ENCODE measurements around the gene AMH.

Gene AMH

GRCh38 chr19:2248136-2249009, 750 bp upstream of the AMH start:
- DNase-seq (ENCODE audit: low read depth in 4 of 4, low spot score in 1 of 4), result no peak

DNA sequence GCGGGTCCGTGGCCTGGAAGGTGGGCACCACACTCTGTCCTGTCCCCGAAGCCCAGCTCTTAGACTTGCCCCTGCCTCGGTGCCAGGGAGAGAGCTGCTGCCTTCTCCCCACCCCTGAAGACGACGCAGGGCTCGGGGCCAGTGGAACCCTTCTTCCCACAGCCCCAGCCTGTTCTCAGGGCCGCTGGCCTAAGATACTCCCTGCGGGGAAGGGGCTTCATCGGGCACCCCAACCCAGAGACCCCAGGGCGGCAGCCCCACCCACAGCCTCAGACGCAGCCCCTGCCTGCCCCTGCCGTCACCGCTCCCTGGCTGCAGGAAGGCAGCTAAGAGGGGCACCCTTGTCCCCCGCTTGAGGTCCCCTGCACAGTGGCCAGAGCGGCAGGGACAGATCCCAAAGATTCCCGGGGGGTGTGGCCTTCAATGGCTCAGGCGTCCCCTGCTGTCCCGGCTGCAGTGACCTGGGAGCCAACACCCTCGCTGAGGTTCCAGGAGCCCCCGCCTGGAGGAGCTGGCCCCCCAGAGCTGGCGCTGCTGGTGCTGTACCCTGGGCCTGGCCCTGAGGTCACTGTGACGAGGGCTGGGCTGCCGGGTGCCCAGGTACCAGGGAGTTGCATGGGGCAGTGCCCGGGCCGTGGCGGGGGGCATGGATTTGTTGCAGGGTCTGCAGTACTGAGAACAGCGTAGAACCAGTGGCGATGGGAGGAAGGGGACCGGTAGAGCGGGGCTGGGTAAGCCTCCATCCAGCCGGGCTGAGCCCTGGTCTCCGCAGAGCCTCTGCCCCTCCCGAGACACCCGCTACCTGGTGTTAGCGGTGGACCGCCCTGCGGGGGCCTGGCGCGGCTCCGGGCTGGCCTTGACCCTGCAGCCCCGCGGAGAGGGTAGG, 1.0 kb downstream of the AMH start:
- DNase-seq (ENCODE audit: low read depth in 4 of 4, low spot score in 1 of 4), result no peak

- DNase-seq (ENCODE audit: low read depth in 4 of 4, low spot score in 1 of 4), result no peak
Observed at GRCh38 chr19:2250766-2251105, 1.6 kb downstream of the AMH start.

GRCh38 chr19:2251106-2252054, 2.3 kb downstream of the AMH start:
- no peak for DNase-seq (ENCODE audit: low read depth in 4 of 4, low spot score in 1 of 4)

DNA sequence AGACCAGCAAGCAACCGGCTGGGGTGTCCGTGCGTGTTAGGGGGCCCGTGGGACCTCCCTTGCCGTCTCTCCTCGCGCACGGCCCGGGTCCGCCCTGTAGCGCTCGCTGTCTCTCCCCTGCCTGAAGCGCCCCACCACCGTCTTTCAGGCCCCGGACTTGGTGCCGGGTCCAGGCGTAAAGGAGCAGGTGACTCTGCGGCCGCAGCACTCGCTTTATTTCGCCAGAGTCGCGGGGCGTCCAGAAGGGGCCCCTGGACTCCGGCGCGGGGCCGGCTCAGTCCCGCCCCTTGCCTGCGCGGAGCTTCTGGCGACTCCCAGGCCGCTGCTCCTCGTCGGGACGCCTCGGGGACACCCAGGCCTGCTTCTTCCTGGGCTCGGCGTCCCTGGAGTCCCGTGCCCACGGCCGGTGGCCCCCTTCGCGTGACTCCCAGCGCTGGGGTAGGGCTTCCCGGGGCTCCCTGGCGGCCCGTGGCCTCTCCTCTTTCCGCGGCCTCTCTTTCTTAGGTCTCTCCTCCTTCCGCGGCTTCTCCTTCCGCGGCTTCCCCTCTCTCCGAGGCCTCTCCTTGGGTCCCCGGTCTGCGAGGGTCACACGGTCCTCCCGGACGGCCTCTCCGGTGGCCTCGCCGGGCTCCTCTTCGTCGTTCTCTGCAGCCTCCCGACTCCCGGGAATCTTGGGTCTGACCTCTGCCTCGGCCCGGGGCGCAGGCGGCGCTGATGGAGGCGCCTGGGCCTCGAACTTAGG, 3.1 kb downstream of the AMH start:
- DNase-seq (ENCODE audit: low read depth in 4 of 4, low spot score in 1 of 4), result no peak

DNA sequence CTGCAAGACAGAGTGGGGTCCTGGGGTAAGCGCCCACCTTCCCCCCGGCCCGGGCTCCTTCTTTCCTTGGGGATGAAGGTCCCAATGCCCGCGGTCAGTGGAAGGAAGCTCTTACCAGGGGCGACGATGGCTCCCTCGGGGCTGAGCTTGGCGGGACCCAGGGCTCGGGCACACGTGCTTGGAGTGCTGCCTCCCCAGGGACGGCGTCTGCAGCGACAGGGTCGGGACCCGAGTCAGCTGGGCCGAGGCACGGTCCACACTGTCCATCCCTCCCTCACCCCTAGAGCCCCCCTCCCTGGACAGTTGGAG, 3.6 kb downstream of the AMH start:
- no peak for DNase-seq (ENCODE audit: low read depth in 4 of 4, low spot score in 1 of 4)

- no peak for DNase-seq (ENCODE audit: low read depth in 4 of 4, low spot score in 1 of 4)
Observed at GRCh38 chr19:2253106-2254063, 4.3 kb downstream of the AMH start.

- DNase-seq (ENCODE audit: low read depth in 4 of 4, low spot score in 1 of 4), result no peak
Observed at GRCh38 chr19:2254064-2254872, 5.1 kb downstream of the AMH start.

DNA sequence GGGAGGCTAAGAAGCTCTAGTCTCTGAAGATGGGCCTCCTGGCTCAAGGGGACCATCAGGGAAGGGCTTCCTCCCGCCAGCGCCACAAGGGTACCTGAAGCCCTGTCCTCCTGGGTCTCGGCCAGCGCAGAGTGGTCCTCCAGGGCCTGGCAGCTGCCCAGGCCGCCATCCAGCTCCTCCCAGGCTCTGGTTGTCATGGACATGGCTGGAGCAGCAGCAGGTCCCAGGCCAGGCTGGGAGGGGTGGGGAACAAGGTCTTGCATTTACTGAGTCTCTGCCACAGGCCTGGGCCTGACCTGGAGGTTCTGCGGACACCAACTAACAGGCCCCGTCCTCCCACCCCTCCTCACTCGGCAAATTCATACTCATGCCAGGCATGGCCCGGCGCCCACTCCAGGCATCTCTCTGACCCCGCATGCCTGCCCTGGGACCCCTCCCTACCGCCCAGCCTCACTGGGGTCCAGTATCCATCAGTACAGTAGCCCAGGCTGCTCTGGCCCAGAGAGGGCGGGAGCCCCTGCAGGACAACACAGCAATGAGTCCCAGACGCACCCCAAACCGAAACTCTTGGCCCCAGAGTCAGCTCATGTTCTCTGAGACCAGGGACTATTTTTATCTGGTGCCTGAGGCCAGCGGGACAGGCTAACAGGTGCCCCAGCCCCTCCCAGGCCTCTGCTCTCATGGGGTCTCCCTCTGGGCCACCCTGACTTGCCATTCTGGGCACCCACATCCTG, 6.2 kb downstream of the AMH start:
- no peak for DNase-seq (ENCODE audit: low read depth in 4 of 4, low spot score in 1 of 4)

DNA sequence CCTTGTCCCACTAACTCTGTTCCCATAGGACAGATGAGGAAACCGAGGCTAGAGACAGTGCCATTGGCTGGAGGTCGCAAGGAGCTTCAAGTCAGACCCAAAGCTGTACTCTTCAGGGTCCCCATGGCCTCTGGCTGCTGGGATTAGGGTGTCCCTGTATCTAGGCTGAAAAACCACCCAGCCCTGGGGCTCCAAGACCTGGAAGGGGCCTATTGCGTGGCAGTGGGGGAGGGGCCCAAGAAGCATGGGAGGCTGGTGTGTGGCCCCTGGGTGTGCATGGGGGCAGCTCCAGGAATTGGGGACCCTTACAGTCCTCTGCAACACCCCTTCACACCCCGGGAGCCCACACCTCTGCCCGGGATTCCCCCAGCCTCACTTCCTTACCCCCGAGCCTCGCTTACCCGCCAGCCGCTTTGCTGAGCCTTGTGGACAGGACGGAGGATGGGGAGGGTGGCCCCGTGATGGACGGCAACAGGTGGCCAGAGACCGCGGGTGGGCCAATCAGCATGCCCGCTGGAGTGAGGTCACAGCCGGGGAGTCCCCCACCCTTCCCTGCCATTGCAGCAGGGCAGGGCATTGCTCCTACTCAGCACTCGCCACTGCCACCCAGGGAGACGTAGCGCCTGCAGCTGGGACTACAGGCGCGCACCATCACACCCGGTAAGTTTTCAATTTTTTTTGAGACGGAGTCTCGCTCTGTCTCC, 7.0 kb downstream of the AMH start, which contains the start of gene JSRP1:
TSS of gene JSRP1 (minus strand) at position 436 of the 704 bp plus-strand sequence. CDS start 1,103 bp downstream, outside the sequence.
- no peak for DNase-seq (ENCODE audit: low read depth in 4 of 4, low spot score in 1 of 4)

DNA sequence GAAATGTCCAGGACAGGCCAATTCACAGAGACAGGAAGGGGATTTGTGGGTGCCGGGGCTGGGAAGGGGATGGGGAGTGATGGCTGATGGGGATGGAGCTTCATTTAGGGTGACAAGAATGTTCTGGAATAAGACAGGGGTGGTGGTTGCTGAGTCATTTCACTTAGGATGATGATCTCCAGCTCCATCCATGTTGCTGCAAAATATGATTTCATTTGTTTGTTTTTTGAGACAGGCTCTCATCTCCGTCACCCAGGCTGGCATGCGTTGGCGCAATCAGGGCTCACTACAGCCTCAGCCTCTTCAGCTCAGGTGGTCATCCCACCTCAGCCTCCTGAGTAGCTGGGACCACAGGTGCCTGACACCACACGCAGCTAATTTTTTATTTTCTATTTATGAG, 10.2 kb downstream of the AMH start:
- DNase-seq (ENCODE audit: low read depth in 4 of 4, low spot score in 1 of 4), result no peak

DNA sequence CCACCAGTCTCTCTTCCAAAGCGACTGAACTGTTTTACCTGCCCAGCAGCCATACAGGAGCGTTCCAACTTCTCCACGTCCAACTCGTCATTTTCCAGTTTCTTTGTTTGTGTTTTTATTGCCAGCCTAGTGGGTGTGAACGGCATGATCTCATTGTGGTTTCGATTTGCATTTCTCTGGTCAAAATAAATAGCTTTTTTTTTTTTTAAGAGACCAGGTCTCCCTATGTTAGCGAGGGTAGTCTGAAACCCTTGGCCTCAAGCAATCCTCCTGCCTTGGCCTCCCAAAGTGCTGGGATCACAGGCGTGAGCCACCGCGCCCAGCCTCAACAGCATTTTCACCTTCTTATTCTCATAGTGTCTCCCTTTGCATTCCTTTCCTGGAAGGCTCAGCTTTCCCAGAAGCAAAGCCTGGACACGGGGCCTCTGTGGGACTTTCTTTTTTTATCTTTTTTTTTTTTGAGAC, 11.2 kb downstream of the AMH start:
- no peak for DNase-seq (ENCODE audit: low read depth in 4 of 4, low spot score in 1 of 4)

DNA sequence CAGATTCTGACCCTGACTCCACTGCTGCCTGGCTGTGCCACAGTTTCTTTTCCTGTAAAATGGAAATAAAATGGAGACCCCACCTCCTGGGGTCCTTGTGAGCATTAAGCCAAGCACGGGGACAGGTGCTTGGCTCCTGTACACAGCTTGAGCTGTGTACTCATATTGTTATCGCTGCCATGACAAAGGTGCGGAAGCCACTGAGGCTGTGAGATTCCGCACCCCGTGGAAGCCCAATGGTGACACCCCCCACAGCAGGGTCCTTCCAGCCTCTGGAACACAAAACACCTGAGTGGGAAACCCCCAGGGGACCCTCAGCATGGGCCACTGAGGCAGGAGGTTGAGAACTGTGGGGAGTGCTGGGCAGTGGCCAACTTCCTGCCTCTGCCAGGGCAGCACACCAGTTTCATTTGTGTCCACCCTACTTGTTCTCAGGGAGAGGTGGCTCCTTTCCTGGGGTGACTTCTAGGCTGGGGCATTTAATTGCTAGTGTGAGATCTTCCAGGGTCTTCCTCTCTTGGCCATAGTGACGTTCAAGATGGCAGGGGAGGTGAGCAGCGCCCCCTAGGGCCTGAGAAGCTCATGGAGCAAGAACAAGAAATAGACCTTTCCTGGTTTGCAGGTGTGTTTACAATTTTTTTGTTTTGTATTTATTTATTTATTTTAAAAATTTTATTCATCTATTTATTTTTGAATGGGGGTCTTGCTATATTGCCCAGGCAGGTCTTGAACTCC, 12.5 kb downstream of the AMH start:
- DNase-seq (ENCODE audit: low read depth in 4 of 4, low spot score in 1 of 4), result no peak

DNA sequence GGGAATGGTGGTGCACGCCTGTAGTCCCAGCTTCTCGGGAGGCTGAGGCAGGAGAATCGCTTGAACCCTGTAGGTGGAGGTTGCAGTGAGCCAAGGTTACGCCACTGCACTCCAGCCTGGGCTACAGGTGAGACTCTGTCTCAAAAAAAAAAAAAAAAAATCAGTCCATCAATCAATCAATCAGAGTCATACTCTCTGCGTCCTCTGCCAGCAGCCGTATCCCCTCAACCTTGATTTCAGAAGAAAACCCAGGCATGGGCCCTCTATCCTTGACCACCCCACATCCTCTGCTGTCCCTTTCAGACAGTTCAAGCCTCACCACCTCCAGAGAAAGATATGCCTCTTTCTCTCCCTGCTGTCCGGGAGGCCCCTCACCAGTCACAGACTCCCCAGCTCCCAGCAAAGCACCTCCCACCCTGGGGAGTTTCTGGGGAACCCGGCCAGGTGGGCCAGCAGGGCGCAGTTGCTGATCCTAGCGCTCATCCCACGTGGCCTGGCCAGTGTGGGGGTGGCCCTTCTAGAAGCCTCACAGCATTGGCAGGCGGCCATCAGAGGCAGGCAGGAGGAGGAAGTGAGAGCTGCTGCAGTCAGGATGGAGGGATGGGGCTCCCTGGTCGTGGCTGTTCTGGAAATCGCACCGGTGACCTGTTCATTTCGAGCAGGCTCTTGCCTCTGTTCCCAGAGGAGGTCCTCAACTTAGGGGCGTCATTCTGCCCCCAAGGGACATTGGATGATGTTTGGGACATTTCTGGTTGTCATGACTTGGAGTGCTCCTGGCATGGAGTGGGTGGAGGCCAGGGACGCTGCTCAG, 17.3 kb downstream of the AMH start:
- no peak for DNase-seq (ENCODE audit: low read depth in 4 of 4, low spot score in 1 of 4)

- DNase-seq (ENCODE audit: low read depth in 4 of 4, low spot score in 1 of 4), result no peak
Observed at GRCh38 chr19:2268480-2268830, 19.3 kb downstream of the AMH start.

GRCh38 chr19:2268861-2269243, 19.7 kb downstream of the AMH start:
- no peak for DNase-seq (ENCODE audit: low read depth in 4 of 4, low spot score in 1 of 4)
